ENCODE results near the gene DPYSL4.
"Not testable (repeated sequence)": the region's sequence is repeated elsewhere in the genome, so short reads cannot be mapped to it uniquely, and the experiment has no call there.

The DPYSL4 gene

GRCh38 chr10:132149271-132149670 lies 37.5 kb upstream of the DPYSL4 start:
- DNase-seq (ENCODE audit: low read depth in 2 of 2, low spot score in 1 of 2): no peak

- no peak for DNase-seq (ENCODE audit: low read depth in 2 of 2, low spot score in 1 of 2)
Measured at GRCh38 chr10:132149917-132150316, 36.8 kb upstream of the DPYSL4 start.

- DNase-seq (ENCODE audit: low read depth in 2 of 2, low spot score in 1 of 2): no peak
Measured at GRCh38 chr10:132150777-132151176, 36.0 kb upstream of the DPYSL4 start.

GRCh38 chr10:132151286-132151950 lies 35.3 kb upstream of the DPYSL4 start:
- DNase-seq (ENCODE audit: low read depth in 2 of 2, low spot score in 1 of 2): no peak

GRCh38 chr10:132151951-132152505 lies 34.7 kb upstream of the DPYSL4 start:
- DNase-seq (ENCODE audit: low read depth in 2 of 2, low spot score in 1 of 2): no peak

- DNase-seq (ENCODE audit: low read depth in 2 of 2, low spot score in 1 of 2): no peak
Measured at GRCh38 chr10:132152896-132153580, 33.7 kb upstream of the DPYSL4 start.

- no peak for DNase-seq (ENCODE audit: low read depth in 2 of 2, low spot score in 1 of 2)
Measured at GRCh38 chr10:132153616-132154217, 33.0 kb upstream of the DPYSL4 start.

GRCh38 chr10:132154440-132154839 lies 32.3 kb upstream of the DPYSL4 start:
- no peak for DNase-seq (ENCODE audit: low read depth in 2 of 2, low spot score in 1 of 2)

GRCh38 chr10:132154931-132155330 lies 31.8 kb upstream of the DPYSL4 start:
- no peak for DNase-seq (ENCODE audit: low read depth in 2 of 2, low spot score in 1 of 2)

- DNase-seq (ENCODE audit: low read depth in 2 of 2, low spot score in 1 of 2): no peak
Measured at GRCh38 chr10:132155723-132156381, 30.9 kb upstream of the DPYSL4 start.

GRCh38 chr10:132156382-132156781 lies 30.4 kb upstream of the DPYSL4 start:
- DNase-seq (ENCODE audit: low read depth in 2 of 2, low spot score in 1 of 2): no peak

GRCh38 chr10:132157101-132157500 lies 29.6 kb upstream of the DPYSL4 start:
- DNase-seq (ENCODE audit: low read depth in 2 of 2, low spot score in 1 of 2): no peak

- DNase-seq (ENCODE audit: low read depth in 2 of 2, low spot score in 1 of 2): no peak
Measured at GRCh38 chr10:132158122-132158741, 28.5 kb upstream of the DPYSL4 start.

GRCh38 chr10:132158823-132159222 lies 27.9 kb upstream of the DPYSL4 start:
- DNase-seq (ENCODE audit: low read depth in 2 of 2, low spot score in 1 of 2): no peak

GRCh38 chr10:132159302-132160230 lies 27.2 kb upstream of the DPYSL4 start:
- DNase-seq (ENCODE audit: low read depth in 2 of 2, low spot score in 1 of 2): not testable (repeated sequence)

GRCh38 chr10:132160231-132160630 lies 26.5 kb upstream of the DPYSL4 start:
- not testable (repeated sequence) for DNase-seq (ENCODE audit: low read depth in 2 of 2, low spot score in 1 of 2)

GRCh38 chr10:132160834-132161622 lies 25.7 kb upstream of the DPYSL4 start:
- not testable (repeated sequence) for DNase-seq (ENCODE audit: low read depth in 2 of 2, low spot score in 1 of 2)

- DNase-seq (ENCODE audit: low read depth in 2 of 2, low spot score in 1 of 2): no peak
Measured at GRCh38 chr10:132162021-132162531, 24.7 kb upstream of the DPYSL4 start.

Data from stimulated activated CD8-positive, alpha-beta memory T cell treated with anti-CD3 and anti-CD28 coated beads, Interleukin-4, amount 100 ng/mL, for 4 hours (primary cell).